GM19467 (cell line): Measurements from ENCODE around the gene HSFX3.
A peak's percentile ranks its signal among the peaks of the same experiment; 100 is the strongest.
"Not testable (repeated sequence)": the region's sequence is repeated elsewhere in the genome, so short reads cannot be mapped to it uniquely, and the experiment has no call there.

Experiments used
- ATAC-seq: cut with Tn5 transposase; IDR thresholded peaks from one replicate; pipeline ENCODE4 v1.9.1; 2021; ENCODE audit warnings: mild to moderate bottlenecking, moderate library complexity; ENCODE audit not compliant: unreplicated experiment

The HSFX3 gene, protein sequence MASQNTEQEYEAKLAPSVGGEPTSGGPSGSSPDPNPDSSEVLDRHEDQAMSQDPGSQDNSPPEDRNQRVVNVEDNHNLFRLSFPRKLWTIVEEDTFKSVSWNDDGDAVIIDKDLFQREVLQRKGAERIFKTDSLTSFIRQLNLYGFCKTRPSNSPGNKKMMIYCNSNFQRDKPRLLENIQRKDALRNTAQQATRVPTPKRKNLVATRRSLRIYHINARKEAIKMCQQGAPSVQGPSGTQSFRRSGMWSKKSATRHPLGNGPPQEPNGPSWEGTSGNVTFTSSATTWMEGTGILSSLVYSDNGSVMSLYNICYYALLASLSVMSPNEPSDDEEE

DNA sequence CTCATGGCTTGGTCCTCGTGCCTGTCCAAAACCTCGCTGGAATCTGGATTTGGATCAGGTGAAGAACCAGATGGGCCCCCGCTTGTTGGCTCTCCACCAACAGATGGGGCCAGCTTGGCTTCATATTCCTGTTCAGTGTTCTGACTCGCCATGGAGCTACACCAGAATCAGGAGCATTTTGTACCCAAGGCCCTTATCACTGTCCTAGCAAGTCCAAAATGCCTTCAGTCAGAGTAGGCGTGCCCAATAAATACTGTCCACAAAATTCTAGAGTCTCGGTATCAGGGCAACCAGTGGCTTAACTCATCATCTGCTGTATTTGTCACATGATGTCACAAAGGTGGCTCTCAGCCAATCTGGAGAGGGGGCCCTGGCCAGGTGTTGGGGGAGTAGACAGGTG is at the start of gene HSFX3:
Gene HSFX3, minus strand, starts transcription at position 224 of the 400 bp plus-strand sequence. Its CDS starts 72 bp downstream, at position 152.
- not testable (repeated sequence) for ATAC-seq

- ATAC-seq = not testable (repeated sequence)
Measured at GRCh38 chrX:149598603-149599002, 48.9 kb upstream of the HSFX3 start.

DNA sequence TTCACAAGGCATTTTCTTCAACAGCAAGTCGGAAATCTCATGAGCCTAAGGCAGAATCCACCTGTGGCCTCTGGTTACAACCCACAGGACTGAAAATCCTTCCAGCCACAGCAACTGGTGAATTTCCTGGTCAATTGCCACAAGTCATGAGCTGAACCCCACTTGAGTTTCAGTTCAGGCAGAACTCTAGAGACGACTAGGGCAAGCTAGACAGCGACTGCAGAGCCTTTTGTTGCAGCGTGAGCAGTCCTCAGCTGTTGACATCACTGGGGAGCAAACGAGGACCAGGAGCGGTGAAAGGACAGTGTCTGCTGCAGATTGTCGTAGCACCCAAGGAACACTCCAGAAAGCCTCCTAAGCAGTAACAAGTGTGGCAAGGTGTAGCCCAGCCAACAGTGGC is 46.2 kb upstream of the HSFX3 start:
- ATAC-seq = not testable (repeated sequence)

- ATAC-seq = not testable (repeated sequence)
Measured at GRCh38 chrX:149595214-149595613, 45.5 kb upstream of the HSFX3 start, which contains the start of gene HSFX2. Gene HSFX2, minus strand, starts transcription at chrX:149595314. Its CDS starts 614 bp downstream, at chrX:149594700.

- ATAC-seq = not testable (repeated sequence)
Measured at GRCh38 chrX:149590993-149591392, 41.3 kb upstream of the HSFX3 start.

- ATAC-seq = not testable (repeated sequence)
Measured at GRCh38 chrX:149587359-149587758, 37.6 kb upstream of the HSFX3 start, which contains the start of gene MAGEA9B. Gene MAGEA9B, minus strand, starts transcription at chrX:149587459. Its CDS starts 4,280 bp downstream, at chrX:149583179.

DNA sequence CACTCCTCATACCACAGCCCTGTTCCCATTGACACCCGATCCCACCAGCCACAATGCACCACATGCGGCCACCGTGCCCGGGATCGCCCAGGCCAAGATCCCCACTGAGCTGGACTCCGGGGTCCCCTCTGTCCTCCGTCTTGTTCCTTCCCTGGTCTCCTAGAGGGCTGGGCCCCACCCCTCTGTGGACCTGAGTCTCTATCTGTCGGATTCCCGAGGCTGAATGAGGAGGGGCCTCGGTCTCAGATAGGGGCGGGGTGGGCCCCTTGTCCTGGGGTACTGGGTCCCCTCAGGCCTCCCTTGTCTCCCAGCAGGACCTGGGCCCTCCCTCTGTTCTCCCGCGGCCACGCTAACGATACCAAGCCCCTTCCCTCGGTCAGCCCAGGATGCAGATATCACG is 35.9 kb upstream of the HSFX3 start:
- not testable (repeated sequence) for ATAC-seq

DNA sequence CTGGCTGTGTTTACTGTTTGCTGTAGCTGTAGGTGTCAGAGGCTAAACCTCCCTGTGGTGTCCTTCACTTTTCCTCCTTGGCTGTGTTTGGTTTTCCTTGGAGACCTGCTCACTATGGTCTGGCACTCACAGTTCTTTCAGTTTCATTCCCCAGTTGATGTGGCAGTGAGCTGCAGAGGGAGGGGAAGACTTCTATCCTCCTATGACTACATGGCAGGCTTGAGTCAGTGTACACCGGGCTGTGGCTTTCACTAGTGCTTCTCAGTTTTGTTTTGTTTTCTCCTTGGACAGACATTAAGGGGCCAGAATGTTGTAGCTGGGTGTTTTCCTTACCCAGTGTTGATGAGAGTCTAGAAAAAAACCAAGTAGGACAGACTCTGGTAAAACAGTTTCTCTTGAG is 23.7 kb upstream of the HSFX3 start:
- ATAC-seq = peak; percentile 99

DNA sequence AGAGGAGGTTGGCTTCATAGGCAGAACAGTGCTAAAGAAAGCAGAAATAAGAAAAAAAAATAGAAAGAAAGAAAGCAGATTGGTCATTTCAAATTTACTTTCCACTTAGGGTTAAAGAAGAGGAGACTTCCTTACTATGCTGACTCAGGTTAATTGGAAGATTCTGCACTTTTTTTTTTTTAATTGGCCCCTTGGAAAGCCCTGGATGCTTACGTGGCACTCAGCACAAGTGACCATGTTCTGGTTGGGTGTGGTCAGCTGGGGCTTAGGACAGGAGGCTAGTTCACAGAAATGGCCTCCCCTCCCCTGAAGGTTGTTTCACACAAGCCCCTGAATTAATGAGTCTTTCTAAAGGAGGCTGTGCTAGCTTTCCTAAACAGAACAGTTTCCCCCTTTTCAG is 23.0 kb upstream of the HSFX3 start:
- no peak for ATAC-seq

DNA sequence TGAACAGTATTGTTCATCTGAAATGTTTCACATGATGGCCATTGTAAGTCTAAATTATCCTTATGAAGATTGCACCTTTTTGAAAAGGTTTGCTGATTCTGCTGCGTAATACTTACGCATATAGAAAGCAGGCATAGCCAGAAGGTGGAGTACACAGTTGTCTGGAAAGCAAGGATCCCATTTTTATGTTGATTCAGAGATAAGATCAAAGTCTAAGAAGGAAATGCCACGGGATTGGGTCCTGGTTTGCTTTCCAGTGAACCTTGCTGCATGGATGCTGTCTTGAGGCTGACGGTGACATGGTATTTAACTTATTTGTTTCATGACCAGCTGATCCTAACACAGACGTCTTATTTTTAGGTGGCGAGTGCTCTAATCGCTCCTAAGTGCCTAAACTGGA is 22.0 kb upstream of the HSFX3 start:
- no peak for ATAC-seq

DNA sequence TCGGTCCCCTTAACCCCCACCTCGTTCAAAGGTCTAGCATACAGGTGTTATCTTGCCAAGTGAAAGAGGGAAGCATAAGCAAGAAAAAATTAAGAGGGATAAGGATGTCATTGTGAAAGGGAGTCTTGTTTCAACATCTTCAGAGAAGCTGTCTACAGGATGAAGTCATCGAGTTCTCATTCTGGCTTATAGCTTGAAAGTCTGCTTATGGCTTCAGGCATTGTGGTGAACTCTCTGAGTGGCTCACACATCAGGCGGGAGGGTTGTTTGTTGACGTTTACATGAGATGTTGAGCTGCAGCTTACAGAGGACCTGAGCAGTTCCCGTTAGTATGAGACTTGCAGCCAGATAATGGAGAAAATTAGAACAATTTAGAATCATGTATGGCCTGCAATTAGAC is 20.9 kb upstream of the HSFX3 start:
- no peak for ATAC-seq

DNA sequence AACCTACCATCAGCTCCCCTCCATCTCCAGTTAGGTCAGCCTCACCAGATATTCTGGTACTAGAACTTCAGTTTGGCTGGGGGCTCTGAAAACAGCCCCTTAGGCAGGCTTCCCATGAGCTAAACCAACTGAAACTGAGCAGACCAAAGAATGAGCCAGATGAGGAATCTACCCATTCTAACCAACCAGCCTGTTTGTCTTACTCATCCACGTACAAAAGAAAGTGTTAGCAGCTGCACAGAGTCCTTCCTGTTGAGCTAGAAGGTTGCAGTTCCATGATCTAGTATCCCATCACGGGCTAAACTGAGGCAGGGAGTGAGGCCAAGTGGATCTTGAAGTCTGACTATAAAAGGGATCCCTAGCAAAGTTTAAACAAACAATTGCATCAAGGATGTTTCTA is 20.0 kb upstream of the HSFX3 start:
- no peak for ATAC-seq

- no peak for ATAC-seq
Measured at GRCh38 chrX:149568701-149569296, 19.1 kb upstream of the HSFX3 start.

DNA sequence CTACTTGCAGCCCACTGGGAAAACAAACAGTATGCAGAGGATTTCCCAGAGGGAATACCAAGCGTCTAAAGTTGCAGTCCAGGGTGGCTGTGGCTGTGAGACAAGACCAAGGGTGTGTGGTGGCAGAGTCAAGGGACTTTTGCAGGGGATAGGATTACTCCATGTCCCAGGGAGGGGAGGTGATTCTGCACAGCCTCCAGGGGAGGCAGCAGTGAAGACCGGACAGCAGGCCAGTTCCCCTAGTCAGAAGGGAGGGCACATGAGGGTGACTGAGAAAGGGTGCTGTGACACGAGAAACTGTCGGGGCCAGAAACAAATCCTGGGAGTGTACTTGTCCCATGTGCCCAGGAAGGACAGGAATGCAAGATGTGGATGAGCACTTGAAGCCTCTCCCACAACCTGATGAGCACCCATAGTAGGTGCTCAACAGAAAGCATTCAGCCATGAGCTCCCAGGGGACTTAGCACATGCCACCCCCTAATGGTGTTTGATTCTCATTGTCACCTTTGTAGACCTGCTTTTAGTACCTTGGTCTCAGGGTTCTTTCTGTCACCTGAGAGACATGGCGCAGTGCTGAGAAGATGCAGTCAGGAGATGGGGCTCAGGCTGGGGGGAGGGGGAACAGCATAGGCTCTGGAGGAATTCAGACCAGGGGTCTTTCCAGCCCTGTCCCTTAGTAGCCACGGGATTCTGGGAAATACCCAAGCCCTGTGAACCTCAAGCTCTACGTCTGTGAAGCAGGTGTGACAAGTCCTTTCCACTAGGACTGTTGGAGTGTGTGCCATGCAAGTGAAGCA is 18.1 kb upstream of the HSFX3 start:
- no peak for ATAC-seq

- ATAC-seq = no peak
Measured at GRCh38 chrX:149563359-149563758, 13.6 kb upstream of the HSFX3 start.

DNA sequence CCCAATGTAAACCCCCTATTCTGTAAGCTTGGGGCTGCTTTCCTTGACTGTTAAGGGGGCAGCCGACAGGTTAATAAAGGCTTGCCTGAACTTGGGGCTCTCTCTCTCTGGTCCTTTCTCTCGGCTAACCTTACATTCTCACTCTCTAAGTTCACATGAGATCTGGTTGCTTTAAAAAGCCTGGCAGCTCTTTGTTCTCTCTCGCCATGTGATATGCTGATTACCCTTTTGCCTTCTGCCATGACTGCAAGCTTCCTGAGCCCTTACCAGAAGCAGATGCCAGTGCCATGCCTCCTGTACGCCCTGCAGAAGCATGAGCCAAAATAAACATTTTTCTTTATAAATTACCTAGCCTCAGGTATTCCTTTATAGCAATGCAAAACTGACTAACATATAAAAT is 5.5 kb upstream of the HSFX3 start:
- not testable (repeated sequence) for ATAC-seq

- not testable (repeated sequence) for ATAC-seq
Measured at GRCh38 chrX:149551939-149552248, 2.2 kb upstream of the HSFX3 start.

GRCh38 chrX:149551245-149551938 is 1.7 kb upstream of the HSFX3 start:
- ATAC-seq = not testable (repeated sequence)

DNA sequence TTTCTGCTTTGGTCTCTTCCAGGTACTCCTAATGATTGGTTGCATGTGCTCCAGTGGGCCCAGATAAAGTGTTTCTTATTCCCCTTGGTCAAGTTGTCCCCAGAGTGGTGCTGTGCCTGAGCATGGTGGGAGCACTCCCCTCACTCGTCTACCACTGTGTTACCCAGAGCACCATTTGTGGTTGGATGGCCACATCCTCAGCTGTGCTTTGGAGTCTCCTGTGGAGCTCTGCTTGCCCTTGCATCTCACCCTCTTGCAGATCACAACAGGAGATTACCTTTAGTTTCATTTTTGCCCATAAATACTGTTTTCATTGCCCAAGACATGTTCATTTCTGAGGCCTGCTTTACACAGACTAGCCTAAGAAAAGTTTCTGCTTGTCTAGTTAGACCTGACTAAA is 730 bp upstream of the HSFX3 start:
- not testable (repeated sequence) for ATAC-seq

DNA sequence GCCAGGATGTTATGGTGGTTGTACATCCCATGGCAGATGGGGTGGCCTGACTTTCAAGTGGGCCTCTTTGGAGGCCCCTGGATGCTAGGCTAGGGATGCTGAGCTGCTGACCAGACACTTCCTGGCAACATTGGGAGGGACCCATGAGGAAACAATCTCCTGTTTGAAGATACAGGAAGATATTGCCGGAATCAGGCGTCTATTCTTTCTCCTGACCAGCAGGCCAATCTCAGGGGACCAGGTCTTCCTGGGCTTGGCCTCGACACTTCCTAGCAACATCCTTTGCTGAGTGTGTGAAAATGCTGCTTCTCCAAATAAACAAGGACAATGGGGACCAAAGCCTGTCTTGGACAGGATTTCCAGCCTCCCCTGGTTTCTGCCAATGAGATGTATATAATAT is 1.9 kb downstream of the HSFX3 start:
- not testable (repeated sequence) for ATAC-seq

GRCh38 chrX:149546962-149547361 is 2.8 kb downstream of the HSFX3 start:
- not testable (repeated sequence) for ATAC-seq
